ENCODE data around the gene SAMD13.

Gene SAMD13

GRCh38 chr1:84293766-84294165, 7.7 kb upstream of the SAMD13 start:
- no peaks in the 10 kb centered on the region for H3K27me3 ChIP-seq
- no peaks in the 10 kb centered on the region for H3K36me3 ChIP-seq
- peaks cover under 1 to 7% of the 10 kb centered on the region in 2 experiments for H3K4me1 ChIP-seq (ENCODE audit: control insufficient read depth in 1 of 2, insufficient read depth in 1 of 2, low read depth in 1 of 2, low read length in 1 of 2)
- no peaks in the 10 kb centered on the region for H3K9me3 ChIP-seq
- H3K4me3 ChIP-seq (ENCODE audit: low read depth in 1 of 2, low read length in 1 of 2): no peak overlapping the region
- H3K27ac ChIP-seq: no peak overlapping the region
- no peak for TF ChIP-seq CTCF (IDR thresholded peaks at IDR 0.05)

- TF ChIP-seq CTCF (IDR thresholded peaks at IDR 0.05): no peak
- peaks cover 7 to 16% of the 10 kb centered on the region in 2 experiments for H3K4me1 ChIP-seq (ENCODE audit: control insufficient read depth in 1 of 2, insufficient read depth in 1 of 2, low read depth in 1 of 2, low read length in 1 of 2)
Measured at GRCh38 chr1:84294751-84295150, 6.8 kb upstream of the SAMD13 start.

GRCh38 chr1:84297546-84298244, 3.8 kb upstream of the SAMD13 start:
- TF ChIP-seq CTCF (IDR thresholded peaks at IDR 0.05): no peak
- Histone ChIP-seq H3K27ac (no peak overlapping the region), H3K36me3 (no peaks in the 10 kb centered on the region), H3K27me3 (no peaks in the 10 kb centered on the region), H3K4me1 (ENCODE audit: control insufficient read depth in 1 of 2, insufficient read depth in 1 of 2, low read depth in 1 of 2, low read length in 1 of 2) (peaks cover 24 to 33% of the 10 kb centered on the region in 2 experiments), H3K9me3 (no peaks in the 10 kb centered on the region), H3K4me3 (ENCODE audit: low read depth in 1 of 2, low read length in 1 of 2) (no peak overlapping the region)

More at GRCh38 chr1:84294751-84295150, 6.8 kb upstream of the SAMD13 start:
- no peaks in the 10 kb centered on the region for H3K9me3 ChIP-seq
- H3K36me3 ChIP-seq: no peaks in the 10 kb centered on the region
- H3K27me3 ChIP-seq: no peaks in the 10 kb centered on the region
- no peak overlapping the region for H3K4me3 ChIP-seq (ENCODE audit: low read depth in 1 of 2, low read length in 1 of 2)
- H3K27ac ChIP-seq: no peak overlapping the region

GRCh38 chr1:84298328-84298683, 3.2 kb upstream of the SAMD13 start:
- Histone ChIP-seq H3K9me3 (no peaks in the 10 kb centered on the region), H3K27ac (no peak overlapping the region), H3K4me1 (ENCODE audit: control insufficient read depth in 1 of 2, insufficient read depth in 1 of 2, low read depth in 1 of 2, low read length in 1 of 2) (peaks cover 30 to 39% of the 10 kb centered on the region in 2 experiments), H3K4me3 (ENCODE audit: low read depth in 1 of 2, low read length in 1 of 2) (peak overlapping the region; percentile 59 to 61), H3K27me3 (no peaks in the 10 kb centered on the region), H3K36me3 (no peaks in the 10 kb centered on the region)
- TF ChIP-seq CTCF (IDR thresholded peaks at IDR 0.05): no peak

- Histone ChIP-seq H3K4me3 (ENCODE audit: low read depth in 1 of 2, low read length in 1 of 2) (peak overlapping the region; percentile 59 to 61), H3K9me3 (no peaks in the 10 kb centered on the region), H3K4me1 (ENCODE audit: control insufficient read depth in 1 of 2, insufficient read depth in 1 of 2, low read depth in 1 of 2, low read length in 1 of 2) (peaks cover 30 to 42% of the 10 kb centered on the region in 2 experiments), H3K36me3 (no peaks in the 10 kb centered on the region), H3K27me3 (no peaks in the 10 kb centered on the region), H3K27ac (no peak overlapping the region)
- TF ChIP-seq CTCF (IDR thresholded peaks at IDR 0.05): no peak
Measured at GRCh38 chr1:84298684-84299535, 2.6 kb upstream of the SAMD13 start.
